GM19452 (cell line): ENCODE results near the gene MACROD1.

ENCODE experiments used
- ATAC-seq: cut with Tn5 transposase; IDR thresholded peaks from one replicate; pipeline ENCODE4 v1.9.1; 2021; ENCODE audit not compliant: unreplicated experiment

MACROD1 gene

DNA sequence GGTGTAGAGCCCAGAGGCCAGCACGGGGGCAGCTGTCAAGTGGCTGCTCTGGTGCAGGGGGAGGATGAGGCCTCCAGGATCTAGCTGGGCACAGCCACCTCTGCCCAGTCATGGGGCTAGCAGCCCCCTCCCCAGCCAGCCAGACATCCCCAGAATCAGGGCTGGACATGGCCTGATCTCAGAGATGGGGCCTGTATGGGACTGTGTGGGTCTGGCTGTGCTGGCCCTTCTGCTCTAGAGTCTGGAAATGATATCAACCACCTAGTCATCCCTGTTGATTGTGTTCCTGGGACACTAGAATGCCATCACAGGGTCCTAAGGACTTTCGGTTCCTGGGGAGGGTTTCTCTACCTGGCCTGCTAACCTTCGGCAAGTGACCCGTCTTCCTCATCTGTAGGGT lies 127.4 kb downstream of the MACROD1 start:
- ATAC-seq: no peak

DNA sequence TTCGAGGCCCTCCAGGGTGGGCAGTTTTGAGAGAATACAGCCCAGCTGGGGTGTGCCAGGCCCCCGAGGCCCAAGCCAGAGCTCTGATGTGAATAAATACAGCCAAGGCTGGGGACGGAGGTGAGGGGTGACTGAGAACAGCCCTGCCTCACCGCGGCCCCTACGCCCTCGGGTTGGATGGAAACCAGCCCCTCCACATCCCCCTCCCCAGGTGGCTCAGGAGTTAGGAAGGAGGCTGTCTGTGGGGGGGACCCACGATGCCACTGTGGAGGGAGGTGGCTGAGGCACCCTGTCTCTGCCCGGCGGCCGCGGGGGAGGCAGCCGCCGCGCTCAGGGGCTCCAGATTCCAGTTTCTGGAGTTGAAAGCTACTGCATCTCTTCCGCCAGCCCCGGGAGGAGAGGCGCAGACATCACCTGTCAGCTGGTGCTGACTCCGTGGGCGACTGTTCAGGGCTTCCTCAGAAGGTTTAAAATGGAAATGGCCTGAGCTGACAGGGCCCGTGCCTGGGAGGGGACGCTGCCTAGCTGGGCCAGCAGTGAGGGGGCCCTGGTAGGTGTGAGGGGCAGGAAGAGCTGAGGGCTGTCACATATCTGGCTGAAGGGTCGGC lies 128.8 kb downstream of the MACROD1 start:
- ATAC-seq: no peak

DNA sequence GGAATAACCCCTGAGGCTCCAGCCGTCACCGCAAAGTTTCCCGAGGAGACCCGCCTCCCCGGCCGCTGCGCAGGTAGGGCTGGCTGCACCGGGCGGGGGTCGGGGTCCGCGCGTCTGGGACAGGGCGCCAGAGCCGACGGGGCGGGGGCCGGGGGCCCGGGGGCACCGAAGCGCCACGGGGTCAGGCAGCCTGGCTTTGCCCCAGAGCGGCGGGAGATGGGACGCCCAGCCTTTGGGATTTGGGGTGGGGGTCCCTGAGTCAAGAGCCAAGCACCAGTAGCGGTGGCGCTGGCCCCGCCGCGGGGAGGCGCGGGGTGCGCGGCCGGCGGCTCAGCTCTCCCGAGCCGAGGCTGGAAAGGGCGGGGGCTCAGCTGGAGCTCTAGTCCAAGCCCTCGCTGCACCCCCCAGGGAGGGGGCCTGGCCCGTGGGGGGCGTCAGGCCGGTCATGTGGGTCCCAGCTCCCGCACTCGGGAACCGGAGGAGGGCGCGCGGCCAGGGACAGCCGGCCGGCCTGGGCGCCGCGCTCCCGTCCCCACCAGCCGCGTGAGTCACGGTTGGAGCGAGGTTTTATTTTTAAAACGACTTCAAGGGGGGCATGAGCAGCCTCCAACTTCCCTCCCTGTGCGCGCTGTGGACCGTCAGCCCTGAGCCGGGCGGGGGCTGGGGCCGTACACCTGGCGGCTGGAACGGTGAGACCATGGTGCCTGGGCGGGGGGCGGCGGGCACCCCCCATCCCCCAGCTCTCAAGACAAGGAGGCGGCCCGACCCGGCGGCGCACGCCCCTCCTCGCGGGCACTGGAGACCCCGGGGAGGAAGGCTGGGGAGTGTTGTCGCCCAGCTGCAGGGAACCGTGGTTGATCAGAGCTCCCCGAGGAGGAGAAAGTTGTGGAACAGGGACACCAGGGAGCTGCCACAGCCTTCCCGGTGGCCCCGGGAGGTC lies 129.6 kb downstream of the MACROD1 start:
- no peak for ATAC-seq

DNA sequence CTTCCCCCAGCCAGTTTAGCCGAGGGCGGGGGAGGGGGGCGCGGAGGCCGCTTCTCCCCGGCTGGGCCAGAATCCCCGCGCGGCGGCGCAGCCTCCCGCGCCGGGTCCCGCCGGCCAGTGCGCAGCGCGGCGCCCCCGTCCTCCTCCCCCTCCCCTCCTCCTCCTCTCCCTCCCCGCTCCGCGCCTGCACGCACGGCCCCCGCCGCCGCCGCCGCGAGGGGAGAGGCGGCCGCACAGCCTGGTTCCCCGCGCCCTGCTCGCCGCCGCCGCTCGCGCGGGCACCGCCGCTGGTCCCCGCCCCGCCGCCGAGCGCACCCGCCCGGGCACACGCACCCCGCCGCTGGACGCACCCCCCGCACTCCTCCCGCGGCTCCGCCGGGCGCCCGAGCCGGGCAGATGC lies 130.3 kb downstream of the MACROD1 start, which contains the start of gene FLRT1:
TSS of gene FLRT1 (plus strand) at position 356 of the 400 bp plus-strand sequence. CDS start 80,337 bp downstream, outside the sequence.
- ATAC-seq: no peak

DNA sequence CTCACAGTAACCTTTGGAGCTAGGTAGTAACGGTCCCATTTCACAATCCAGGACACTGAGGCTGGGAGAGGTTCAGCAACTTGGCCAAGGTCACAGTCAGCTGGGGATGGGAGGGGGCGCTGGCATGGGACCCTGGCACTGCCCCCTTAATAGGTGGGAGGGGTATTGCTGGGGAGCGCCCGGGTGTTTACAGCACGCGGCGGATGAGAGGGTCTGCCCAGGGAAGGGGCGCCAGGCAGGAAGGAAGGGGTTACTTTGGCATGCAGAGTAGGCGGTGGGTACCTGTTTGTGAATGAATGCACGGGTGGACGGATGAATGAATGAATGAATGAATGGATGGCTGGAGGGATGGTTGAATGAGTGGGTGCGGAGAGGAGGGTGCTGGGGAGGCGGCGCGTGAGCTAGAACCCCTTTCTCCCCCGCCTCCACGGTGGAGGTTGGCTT lies 130.8 kb downstream of the MACROD1 start:
- no peak for ATAC-seq

DNA sequence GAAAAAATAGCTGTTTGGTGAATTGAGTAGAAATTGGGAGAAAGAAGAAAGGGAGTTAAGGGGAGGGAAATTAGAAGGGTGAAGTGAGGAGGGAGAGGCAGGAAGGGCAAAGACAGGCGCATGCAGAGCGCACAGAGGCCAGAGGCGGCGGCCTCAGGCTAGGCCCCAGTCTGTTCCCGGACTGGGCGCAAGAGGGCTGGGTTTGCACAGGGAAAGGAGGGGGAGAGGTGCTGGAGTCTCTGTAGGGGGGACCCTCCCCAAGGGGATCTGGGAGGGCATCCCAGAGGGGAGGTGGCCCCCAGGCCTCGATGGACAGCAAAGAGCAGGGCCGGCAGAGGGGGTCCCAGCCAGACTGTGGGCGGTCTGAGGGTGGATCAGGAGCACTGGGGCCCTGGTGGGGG lies 131.5 kb downstream of the MACROD1 start:
- ATAC-seq: no peak

DNA sequence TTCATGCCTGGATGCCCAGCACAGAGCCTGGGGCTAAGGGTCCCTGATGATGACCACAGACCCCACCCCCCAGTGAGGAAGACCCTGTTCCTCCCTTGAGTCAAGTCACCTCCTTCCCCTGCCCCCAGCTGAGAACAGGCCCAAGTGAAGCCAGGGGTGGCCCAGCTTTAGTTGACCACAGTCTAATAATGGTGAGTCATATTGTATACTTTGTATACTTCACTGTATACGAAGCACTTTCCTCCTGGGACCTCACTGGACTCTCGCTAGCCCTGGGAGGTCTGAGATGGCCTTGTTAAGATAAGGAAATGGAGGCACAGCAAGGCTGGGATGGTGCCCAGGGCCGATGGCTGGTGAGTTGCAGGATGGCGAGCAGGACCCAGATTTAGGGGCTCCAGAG lies 133.9 kb downstream of the MACROD1 start:
- ATAC-seq: no peak

DNA sequence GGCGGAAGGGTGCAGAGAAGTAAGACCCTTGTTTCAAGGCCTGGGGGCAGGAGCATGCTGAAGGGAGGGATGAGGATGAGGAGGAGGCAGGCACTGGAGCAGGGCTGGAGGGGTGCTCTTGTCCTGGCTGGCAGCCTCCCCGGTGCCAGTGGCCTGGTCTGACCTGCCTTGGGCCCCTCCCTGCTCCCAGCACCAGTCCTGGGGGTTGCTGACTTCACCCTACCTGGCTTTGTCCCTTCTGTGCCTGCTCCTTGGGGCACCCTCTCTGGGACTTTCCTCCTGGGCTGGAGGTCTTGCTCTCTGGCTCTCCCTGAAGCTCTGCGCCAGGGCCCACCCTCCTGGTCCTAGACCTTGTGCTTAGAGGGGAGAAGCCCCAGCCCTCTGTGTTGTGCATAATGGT lies 134.9 kb downstream of the MACROD1 start:
- no peak for ATAC-seq

DNA sequence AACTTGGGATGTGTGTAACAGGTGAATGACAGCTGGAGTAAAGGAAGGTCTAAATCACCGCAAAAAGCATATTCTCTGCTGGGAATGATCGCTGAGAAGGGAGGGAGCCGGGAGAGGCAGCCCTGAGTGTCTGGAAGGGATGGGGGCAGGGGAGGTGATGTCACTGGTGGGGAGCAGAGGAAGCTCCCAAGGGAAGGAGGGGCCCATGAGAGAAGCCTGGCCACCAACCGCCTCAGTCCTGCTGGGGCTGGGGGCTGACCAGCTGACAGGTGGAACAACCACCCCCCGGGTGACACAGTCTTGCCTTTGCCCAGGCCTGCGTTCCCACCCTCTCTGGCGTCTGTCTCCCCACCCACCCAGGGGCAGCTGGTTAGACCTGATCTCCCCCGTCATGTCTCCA lies 136.1 kb downstream of the MACROD1 start:
- no peak for ATAC-seq

DNA sequence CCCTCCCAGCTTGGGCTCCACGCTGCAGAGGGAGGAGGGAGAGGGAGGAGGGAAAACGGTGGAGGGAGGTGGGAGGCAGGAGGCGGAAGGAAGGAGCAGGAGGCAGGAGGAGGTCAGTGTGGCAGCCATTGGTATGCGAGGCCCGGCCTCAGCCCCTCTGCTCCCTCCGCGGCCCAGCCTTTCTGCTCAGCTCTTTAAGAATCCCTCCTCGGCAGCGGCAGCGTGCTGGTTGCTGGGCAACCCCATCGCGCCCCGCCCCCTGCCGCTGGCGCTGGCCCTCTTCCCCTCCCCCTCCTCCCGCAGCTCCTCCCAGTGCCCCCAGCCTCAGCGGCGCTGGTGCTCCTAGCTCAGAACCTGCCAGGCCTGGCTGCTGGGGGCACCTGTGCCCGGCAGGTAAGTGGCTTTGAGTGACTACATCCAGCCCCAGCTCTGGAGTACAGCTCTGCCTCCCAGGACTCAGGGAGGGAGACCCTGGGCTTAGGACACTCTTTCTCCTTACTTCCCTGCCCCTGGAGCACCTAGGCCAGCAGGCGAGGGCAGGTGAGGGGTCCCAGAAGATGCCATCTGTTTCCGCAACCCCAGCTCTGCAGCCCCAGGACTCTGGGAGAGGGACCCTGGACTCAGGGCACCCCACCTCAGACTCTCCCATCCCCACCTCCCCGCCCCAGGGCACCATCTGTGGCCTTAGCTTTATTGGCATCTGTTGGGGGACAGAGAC lies 137.4 kb downstream of the MACROD1 start:
- ATAC-seq: no peak

DNA sequence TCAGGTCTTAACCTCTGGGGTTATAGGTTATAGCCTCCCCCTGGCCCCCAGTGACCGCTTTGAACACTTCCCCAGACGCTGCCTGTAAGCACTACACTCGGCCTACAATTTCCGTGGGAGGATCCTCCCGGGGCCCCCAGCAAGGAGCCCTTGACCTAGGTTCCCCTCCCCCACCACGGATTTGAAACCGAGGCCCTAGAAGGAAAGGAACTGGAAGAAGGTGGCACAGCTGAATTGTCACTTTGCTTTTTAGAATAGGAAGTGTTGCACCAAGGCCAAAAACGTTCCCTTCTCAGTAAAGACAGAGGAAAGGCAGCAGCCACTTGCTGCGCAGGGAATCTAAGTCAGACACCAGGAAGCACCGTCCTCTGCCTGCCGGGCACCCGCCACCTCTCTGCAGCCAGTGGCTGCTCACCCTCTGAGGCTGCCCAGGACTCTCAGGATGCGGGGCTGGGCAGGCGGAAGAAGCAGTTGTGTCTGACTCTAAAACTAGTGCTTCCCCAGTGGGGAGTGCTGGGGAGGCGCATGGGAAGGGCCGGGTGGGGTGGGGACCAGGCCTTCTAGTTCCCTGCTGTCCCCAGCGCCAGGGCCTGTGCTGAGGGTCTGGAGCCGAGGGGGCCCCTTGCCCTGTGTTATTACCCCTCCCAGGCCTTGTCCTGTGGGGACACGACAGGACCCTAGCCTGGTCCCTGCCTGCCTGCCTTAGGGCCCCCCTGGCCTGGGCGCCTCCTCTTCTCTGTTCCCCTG lies 138.1 kb downstream of the MACROD1 start:
- no peak for ATAC-seq

DNA sequence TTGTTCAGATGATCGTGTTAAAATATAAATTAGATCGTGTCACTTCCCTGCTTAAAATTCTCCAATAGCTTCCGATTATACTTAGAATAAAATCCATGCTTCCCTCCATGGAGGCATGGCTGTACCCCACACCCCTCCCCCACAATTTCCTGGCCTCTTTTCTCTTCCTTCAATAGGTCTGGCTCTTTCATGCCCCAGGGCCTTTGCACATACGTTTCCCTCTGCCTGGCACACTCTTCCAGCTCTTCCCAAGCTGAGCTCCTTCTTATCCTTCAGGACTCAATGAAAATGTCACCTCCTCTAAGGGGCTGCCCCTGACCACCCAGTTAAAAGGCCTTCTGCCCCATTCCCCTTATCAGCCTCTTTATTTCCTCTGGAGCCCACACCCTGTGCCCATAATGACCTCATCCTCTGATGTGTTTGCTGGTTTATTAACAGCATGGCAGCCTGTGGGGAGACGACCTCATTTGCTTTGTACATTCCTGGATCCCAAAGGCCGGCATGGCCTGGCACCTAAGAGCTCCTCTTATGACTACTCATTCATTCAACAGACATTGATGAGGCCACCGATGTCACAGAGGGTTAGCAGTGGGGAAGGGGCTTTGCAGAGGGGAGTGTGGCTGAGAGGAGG lies 139.2 kb downstream of the MACROD1 start:
- ATAC-seq: no peak

DNA sequence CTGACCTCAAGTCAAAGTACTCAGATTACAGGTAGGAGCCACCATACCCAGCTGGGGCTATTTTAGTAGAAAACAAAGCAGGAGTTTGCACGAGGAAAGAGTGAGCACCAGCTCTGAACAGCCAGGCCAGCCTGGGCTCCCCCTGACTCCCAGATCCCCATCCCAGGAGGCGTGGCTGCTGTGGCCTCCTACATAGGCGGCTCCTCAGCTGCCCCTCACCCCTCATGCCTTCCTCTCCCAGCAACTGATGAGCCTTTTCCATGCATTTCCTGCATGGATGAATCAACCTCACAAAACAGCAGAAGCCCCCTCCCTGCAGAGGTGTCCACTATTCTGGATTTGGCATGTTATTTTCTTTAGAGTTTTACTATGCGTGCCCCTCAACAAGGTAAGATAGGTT lies 140.7 kb downstream of the MACROD1 start:
- ATAC-seq: no peak

DNA sequence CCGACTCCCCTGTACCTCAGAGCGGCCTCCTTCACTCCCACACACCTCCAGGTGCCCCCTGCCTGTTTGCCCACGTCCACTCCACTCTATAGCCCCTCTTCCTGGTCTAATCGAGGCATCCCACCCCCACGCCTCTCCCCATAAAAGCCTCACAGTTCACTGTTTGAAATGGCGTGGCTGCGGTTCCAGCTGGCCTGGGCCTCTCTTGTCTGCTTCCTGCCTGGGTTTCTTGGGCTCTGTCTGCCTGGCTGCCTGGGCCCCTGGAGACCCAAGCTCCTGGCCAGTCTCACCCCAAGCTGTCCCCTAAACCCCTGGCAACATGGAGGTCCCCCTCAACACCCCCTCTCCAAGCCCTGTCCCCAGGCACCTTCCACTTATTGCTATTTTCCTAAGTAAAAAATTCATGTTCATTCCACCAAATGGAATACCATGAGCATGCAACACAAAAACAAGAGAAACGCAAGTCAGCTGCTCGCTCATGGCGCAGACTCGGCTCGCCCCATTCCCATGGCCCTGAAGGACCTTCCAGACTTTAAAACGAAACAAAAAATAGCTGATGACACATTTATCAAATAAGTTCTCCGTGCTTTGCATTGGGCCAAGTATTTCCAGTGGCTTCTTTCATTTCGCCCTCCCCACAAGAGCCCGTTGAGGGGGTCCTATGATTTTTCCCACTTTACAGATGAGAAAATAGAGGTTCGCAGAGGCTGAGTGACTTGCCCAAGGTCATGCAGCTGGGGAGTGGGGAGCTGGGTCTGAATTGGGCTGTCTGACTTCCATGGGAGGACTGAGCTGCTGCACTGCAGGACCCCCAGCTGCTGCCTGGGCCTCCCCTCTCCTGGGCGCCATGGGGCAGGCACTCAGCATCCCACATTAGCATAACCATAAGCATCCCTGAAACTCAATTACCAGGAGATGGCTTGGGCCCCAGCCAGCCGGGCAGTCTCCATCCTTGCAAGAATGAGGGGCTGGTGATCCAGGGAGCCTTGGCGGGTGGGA lies 141.9 kb downstream of the MACROD1 start:
- no peak for ATAC-seq

DNA sequence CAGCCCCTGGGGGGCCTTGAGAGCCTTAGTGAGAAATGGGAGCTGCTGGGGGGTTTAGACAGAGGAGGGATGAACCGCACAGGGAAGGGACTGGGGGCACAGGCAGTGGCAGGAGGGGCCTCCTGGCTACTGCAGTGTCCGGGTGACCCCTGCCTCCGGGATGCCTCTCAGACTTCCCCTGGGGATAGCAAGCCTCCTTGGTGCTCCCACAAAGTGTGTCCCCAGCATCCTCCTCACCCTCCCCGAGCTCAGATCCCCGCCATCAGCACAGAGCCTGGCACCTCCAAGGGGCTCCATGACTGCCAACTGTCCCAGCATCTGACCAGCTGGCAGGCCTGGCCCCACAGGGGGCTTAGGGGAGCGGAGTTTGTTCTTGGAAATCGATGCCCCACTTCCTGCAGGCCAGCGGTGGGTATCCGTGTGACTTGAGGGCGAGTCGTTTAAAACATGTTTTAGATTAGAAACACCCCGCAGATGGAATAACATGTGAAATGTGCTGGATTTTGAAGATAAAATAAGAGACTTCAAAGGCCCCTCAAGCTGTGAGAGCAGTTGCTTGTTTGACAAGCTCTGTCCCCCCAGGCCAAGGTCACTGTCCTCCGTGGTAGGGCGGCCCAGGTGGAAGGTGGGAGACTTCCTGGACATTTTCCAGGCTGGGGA lies 143.7 kb downstream of the MACROD1 start:
- ATAC-seq: no peak

DNA sequence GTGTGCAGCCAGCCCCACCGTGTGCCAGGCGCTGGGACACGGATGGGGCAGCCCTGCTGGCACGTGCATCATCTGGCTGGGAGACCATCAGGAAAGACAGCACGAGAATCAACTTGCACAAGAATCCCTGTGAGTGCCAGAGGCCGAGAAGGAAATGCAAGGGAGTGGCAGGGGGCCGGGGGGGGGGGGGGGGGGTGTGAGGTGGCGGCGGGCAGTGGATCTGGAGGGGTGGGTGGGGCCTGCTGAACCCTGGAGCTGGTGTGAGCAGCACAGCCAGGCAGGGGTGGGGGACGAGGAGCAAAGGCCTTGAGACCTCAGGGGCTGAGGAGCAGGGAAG lies 144.2 kb downstream of the MACROD1 start:
- ATAC-seq: no peak

DNA sequence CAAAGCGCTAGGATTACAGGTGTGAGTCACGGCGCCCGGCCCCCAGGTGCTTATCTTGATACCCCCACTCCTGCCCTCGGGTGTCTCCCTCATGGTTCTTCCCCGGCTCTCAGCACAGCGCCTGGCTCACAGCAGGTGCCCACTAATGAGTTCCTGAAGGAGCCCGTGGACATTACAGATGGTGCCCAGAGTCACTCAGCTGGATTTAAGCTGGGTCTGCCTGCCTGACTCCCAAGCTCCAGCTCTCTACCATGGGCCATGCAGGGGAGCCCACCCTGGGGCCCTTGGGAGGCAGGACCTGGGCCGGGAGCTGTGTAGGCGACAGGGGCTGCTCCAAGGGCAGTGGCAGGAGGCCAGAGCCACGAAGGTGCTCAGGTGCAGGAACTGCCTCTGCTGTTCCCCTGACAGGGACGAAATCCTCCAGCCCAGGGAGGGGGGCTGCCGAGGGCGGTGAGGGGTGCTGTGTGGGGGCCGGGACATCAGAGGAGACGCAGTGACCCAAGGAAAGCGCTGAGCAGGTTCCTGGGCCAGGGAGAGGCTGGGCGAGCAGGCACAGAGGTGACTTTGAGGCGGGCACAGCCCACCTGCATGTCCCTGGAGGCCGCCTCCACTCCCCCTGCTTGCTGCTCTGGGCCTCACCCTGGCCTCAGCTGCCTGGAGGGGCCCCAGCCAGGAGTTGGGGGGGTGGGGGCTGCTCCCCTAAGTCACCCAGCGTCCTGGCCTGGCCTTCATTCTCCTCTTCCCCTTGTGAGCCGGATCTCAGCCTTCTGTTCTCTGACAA lies 144.7 kb downstream of the MACROD1 start:
- no peak for ATAC-seq
